Activated CD4-positive, alpha-beta T cell treated with anti-CD3 and anti-CD28 coated beads, Interleukin-2, Interleukin-6, amounts not matched to agents 100 ng/mL and 50 ng/mL, durations not matched to agents 16 hours and 8 hours (primary cell): ENCODE results near the gene KLHL7.

Source experiments
- DNase-seq: peaks from one replicate; pipeline ENCODE4 v3.0.0-alpha.2; 2020

Gene KLHL7

GRCh38 chr7:23105644-23106056 is at the start of gene KLHL7:
KLHL7 (plus strand) TSS chr7:23105785; CDS start chr7:23106027, 242 bp downstream.
- peak; percentile 97 for DNase-seq

- DNase-seq = no peak
These were observed 47.0 kb upstream of the KLHL7 start for GRCh38 chr7:23058408-23059096.

GRCh38 chr7:23061327-23061726 is 44.3 kb upstream of the KLHL7 start:
- DNase-seq = no peak

GRCh38 chr7:23062452-23062851 is 43.1 kb upstream of the KLHL7 start:
- DNase-seq = no peak

GRCh38 chr7:23065974-23066373 is 39.6 kb upstream of the KLHL7 start:
- DNase-seq = peak; percentile 9

GRCh38 chr7:23067271-23067670 is 38.3 kb upstream of the KLHL7 start:
- no peak for DNase-seq

- DNase-seq = no peak
These were observed 33.5 kb upstream of the KLHL7 start for GRCh38 chr7:23072048-23072447.

- no peak for DNase-seq
These were observed 32.7 kb upstream of the KLHL7 start for GRCh38 chr7:23072922-23073321.

- DNase-seq = no peak
These were observed 30.9 kb upstream of the KLHL7 start for GRCh38 chr7:23074443-23075261.

GRCh38 chr7:23075571-23075970 is 30.0 kb upstream of the KLHL7 start:
- no peak for DNase-seq

GRCh38 chr7:23076772-23077171 is 28.8 kb upstream of the KLHL7 start:
- no peak for DNase-seq

- DNase-seq = no peak
These were observed 12.5 kb upstream of the KLHL7 start for GRCh38 chr7:23093111-23093510.

GRCh38 chr7:23093546-23093945 is 12.0 kb upstream of the KLHL7 start:
- DNase-seq = no peak

- no peak for DNase-seq
These were observed 8.9 kb upstream of the KLHL7 start for GRCh38 chr7:23096518-23097290.

- DNase-seq = no peak
These were observed 7.6 kb upstream of the KLHL7 start for GRCh38 chr7:23098029-23098428.

- DNase-seq = no peak
These were observed 7.1 kb upstream of the KLHL7 start for GRCh38 chr7:23098460-23098859.

- no peak for DNase-seq
These were observed 4.9 kb upstream of the KLHL7 start for GRCh38 chr7:23100697-23101096.

GRCh38 chr7:23105086-23105643 is 420 bp upstream of the KLHL7 start:
- peak; percentile 7 for DNase-seq

- peak; percentile 45 for DNase-seq
These were observed 655 bp downstream of the KLHL7 start for GRCh38 chr7:23106057-23106822.

- DNase-seq = no peak
These were observed 1.5 kb downstream of the KLHL7 start for GRCh38 chr7:23106823-23107663.

- DNase-seq = no peak
These were observed 2.2 kb downstream of the KLHL7 start for GRCh38 chr7:23107781-23108180.
